Ovary (tissue), 9 donors: ENCODE data around the gene FARS2. TPM values are rescaled to one million over a fixed set of nuclear protein-coding genes. Genes with fewer than 3 reads are reported as not detected.

Source experiments
- DNase-seq, 5 donors: peaks; one replicate each; pipeline ENCODE4 v3.0.0-alpha.2; 2019 to 2020
- H3K27ac ChIP-seq, 2 donors: fragments of 200-600 bp; one replicate each; pipeline versions ENCODE4 v1.5.1 to v1.8.0; 2019 to 2022
- H3K27me3 ChIP-seq: fragments of 200-600 bp; one replicate; pipeline ENCODE4 v1.8.0; 2022
- H3K36me3 ChIP-seq: fragments of 200-600 bp; sonication (generic); one replicate; pipeline ENCODE4 v1.5.1; 2019
- H3K4me1 ChIP-seq: one replicate; pipeline ENCODE4 v1.8.1; 2013; ENCODE audit warnings: mild to moderate bottlenecking, moderate library complexity; ENCODE audit not compliant: insufficient read depth
- H3K4me3 ChIP-seq: fragments of 200-600 bp; sonication (generic); one replicate; pipeline ENCODE4 v1.5.1; 2017
- H3K9me3 ChIP-seq, 2 donors: fragments of 200-600 bp in 1 of 2; sonication (generic) in 1 of 2; one replicate each; pipeline versions ENCODE4 v1.5.1 to v1.8.1; 2013 to 2019; ENCODE audit warnings: mild to moderate bottlenecking in 1 of 2, moderate library complexity in 1 of 2
- CTCF ChIP-seq, 3 donors: fragments of 450-650 bp in 2 of 3; fragments of 200-600 bp in 1 of 3; IDR thresholded peaks; one replicate each; pipeline versions ENCODE4 v1.5.1 to v1.8.0; 2016 to 2022; ENCODE audit warnings: antibody characterized with exemption in 3 of 3, mild to moderate bottlenecking in 1 of 3
- EP300 ChIP-seq: sonication (generic); formaldehyde crosslinking; IDR thresholded peaks from one replicate; pipeline ENCODE4 v1.6.1; 2017; ENCODE audit warnings: antibody characterized with exemption
- POLR2A ChIP-seq: fragments of 450-650 bp; IDR thresholded peaks from one replicate; pipeline ENCODE4 v1.6.1; 2017; ENCODE audit warnings: antibody characterized with exemption, mild to moderate bottlenecking, moderate library complexity
- WGBS, 3 donors: extraction: QIAGEN DNeasy Blood & Tissue Kit in 1 of 3; methylation state at CpG; one replicate each; pipeline versions ENCODE4 v1.1.5 to v1.1.7; 2013 to 2017; 5-methylcytosine and 5-hydroxymethylcytosine counted together
- intact Hi-C, 4 donors: fragments of 100-400 bp; cut with DNase I; formaldehyde crosslinking; loops; one replicate each; pipeline versions ENCODE4 v1.11.0 to v1.15.1; 2022 to 2023
- polyA plus RNA-seq, 2 donors: library from polyadenylated mRNA; stranded (reverse); fragments of 200-250 nt in 1 of 2; fragments of 350-450 nt in 1 of 2; fragmentation: Illumina TruSeq in 1 of 2; extraction: RNeasy Lipid Tissue Mini Kit (QIAGEN cat#74804) in 1 of 2; gene quantifications; one replicate each; pipeline ENCODE4 v1.2.3, GENCODE V29; 2013 to 2014
- total RNA-seq, 7 donors: library from RNA; depleted of rRNA in 2 of 7; stranded (reverse); fragments of >200 nt in 2 of 7; fragmentation: NEBNext Ultra II Directional in 3 of 7; extraction: Animal tissue kit (Norgen Biotek cat#: 25700) in 3 of 7; gene quantifications; one replicate each; pipeline versions ENCODE4 v1.1.0 to v1.2.4, GENCODE V29; 2016 to 2023
- donor health status: DM: no; HTN: no; CAD: no; lungs with moderate emphysema.
- donor health status: DM: no; HTN: no; CAD: no.
- donor health status: Bipolar disorder and iron deficiency.
- donor health status: DM: yes; HTN: yes; CAD: no.
- donor health status: DM: no; HTN: no; CAD: no.
- donor health status: DM: yes; HTN: yes; CAD: no.

The FARS2 gene
- total and polyA plus RNA-seq, 9 donors: 9.2 to 17.5 (median 11.0) TPM

GRCh38 chr6:5817869-5818268 is 556.6 kb downstream of the FARS2 start:
- 73 to 83% (median 75%) methylated on average over 3 of the region's 3 CpGs for WGBS, 3 donors
- intact Hi-C loops: no loop called here
- Histone ChIP-seq H3K9me3 (no peaks in the 10 kb centered on the region), H3K27ac (no peak overlapping the region), H3K27me3 (no peaks in the 10 kb centered on the region), H3K4me1 (no peaks in the 10 kb centered on the region), H3K4me3 (no peak overlapping the region), H3K36me3 (no peaks in the 10 kb centered on the region)
- no peak for DNase-seq
- TF ChIP-seq CTCF (IDR thresholded peaks at IDR 0.05) (no peak), POLR2A (no peak), EP300 (no peak)

- 74 to 80% (median 77%) methylated on average over 6 of the region's 6 CpGs for WGBS, 3 donors
- H3K4me1 ChIP-seq: no peaks in the 10 kb centered on the region
- no peaks in the 10 kb centered on the region for H3K36me3 ChIP-seq
- no peaks in the 10 kb centered on the region for H3K27me3 ChIP-seq
- no peaks in the 10 kb centered on the region for H3K9me3 ChIP-seq
- no peak overlapping the region for H3K27ac ChIP-seq
- no peak overlapping the region for H3K4me3 ChIP-seq
- no peak for DNase-seq
- intact Hi-C loops: no loop called here
- TF ChIP-seq EP300 (no peak), CTCF (IDR thresholded peaks at IDR 0.05) (no peak), POLR2A (no peak)
Measured at GRCh38 chr6:5818959-5819358, 557.6 kb downstream of the FARS2 start.

Other genes starting within 250 kb of the FARS2 start
- gene PPP1R3G, start 176.2 kb upstream of the FARS2 start, total RNA-seq: 1 to 10 TPM in 4 of 7 donors, under 1 TPM in 3; 0.67 to 2.9 (median 1.1) TPM
- under 1 TPM; 0.88 to 0.90 TPM for gene PPP1R3G, start 176.2 kb upstream of the FARS2 start, polyA plus RNA-seq
- 10 to 100 TPM; 30.8 to 37.9 (median 33.6) TPM for gene LYRM4, start 563 bp upstream of the FARS2 start, total RNA-seq
- gene LYRM4, start 563 bp upstream of the FARS2 start, polyA plus RNA-seq: 10 to 100 TPM; 28.0 to 38.2 TPM